Measurements from ENCODE around the gene SRSF4.

SRSF4 gene

DNA sequence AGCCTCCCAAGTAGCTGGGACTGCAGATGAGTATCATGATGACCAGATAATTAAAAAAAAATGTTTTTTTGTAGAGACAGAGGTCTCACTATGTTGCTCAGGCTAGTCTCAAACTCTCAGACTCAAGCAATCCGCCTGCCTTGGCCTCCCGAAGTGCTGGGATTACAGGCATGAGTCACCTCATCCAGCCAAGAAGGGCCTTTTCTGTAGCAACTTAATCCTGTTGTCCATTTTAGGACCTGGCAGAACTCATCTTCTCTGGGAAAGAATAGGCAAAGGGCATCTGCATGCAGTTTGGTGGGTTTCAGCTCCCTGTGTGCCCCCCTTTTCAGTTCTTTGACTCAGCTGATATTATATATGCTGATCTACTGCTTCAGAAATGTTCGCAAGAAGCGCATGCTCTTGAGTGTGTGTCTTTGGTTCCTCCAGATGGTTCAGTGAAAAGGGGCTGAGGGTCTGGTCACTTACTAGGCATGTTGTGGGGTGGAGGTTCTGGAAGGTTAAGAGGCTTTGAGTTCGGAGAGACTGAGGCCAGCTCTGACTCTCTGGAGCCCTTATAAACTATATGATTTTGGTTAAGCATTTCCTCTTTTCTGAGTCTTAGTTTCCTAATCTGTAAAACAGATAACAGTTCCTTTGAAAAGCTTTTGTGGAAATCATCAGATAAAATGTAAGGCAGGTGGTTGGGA is 19.4 kb upstream of the SRSF4 start:
- no peak for DNase-seq (ENCODE audit: low read depth, low spot score)

DNA sequence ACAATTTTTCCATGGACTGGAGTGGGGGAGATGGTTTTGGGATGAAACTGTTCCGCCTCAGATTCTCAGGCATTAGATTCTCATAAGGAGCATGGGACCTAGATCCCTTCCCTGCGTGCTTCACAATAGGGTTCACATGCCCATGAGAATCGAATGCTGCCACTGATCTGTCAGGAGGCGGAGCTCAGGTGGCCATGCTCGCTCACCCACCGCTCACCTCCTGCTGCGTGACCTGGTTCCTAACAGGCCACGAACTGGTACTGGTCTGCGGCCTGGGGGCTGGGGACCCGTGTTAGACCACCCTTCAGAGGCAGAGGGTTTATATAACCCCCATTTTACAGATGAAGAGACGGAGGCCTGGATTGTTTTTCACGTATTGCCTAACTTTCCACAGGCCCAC is 16.3 kb upstream of the SRSF4 start:
- no peak for DNase-seq (ENCODE audit: low read depth, low spot score)

DNA sequence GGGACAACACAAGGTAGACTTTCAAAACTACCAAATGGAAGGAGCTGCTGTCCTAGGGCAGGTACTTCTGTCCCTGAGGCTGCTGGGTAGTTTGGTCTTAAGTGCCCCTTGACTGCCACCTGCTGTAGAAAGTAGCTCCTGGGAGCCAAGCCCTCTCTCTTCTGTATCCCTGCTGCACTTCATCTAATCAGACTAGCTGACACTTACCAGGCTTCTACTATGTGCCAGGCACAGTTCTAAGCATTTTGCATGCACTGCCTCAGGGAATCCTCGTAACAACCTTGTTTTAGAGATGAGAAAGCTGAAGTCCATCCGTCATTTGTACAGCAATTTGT is 15.9 kb upstream of the SRSF4 start:
- peak; percentile 45 for DNase-seq (ENCODE audit: low read depth, low spot score)

DNA sequence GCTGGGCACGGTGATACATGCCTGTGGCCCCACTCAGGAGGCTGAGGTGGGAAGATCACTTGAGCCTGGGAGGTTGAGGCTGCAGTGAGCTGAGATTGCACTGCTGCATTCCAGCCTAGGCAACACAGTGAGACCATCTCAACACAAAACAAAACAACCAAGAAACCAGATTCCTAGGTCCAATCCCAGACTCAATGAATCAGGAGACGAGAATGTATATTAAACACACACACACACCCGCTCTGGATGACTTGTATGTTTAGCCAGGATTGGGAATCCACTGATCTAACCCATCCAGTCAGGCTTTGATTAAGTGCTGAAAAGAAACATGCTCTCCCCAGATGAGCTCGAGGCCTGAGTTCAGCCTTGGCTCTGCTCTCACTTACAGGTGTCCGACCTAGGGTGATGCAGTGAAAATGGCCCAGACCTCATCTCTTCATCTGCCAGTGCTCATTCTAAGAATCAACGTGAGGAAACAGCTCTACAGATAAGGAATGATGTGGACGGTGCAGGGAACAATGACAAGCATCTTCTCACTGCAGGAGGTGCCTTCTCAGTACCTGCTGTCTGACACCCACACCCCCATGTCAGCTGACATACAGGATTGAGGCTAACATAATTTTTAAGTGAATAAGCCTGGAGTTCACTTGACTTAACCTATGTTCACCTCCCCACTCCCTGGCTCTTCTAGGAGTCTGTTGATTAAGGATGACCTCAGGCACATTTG is 15.3 kb upstream of the SRSF4 start:
- DNase-seq (ENCODE audit: low read depth, low spot score) = no peak

DNA sequence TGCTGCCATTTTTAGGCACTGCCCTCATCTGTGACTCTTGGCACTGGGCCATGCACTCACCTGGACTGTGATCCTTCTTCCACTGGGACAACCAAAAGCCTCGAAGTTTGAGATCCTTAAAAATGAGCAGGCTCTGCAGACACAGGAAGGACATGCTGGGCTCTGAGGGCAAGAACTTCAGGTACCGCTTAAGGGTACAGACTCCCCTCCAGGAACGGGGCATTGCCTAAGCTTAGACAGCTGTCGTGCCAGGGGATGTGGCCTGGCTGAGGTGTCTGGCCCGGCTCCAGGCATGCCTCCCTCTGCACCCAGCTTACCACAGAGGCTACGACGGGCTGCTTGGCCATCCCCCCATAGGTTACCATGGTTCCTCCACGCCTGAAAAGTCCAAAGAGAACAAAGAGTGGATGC is 14.2 kb upstream of the SRSF4 start:
- DNase-seq (ENCODE audit: low read depth, low spot score) = no peak

DNA sequence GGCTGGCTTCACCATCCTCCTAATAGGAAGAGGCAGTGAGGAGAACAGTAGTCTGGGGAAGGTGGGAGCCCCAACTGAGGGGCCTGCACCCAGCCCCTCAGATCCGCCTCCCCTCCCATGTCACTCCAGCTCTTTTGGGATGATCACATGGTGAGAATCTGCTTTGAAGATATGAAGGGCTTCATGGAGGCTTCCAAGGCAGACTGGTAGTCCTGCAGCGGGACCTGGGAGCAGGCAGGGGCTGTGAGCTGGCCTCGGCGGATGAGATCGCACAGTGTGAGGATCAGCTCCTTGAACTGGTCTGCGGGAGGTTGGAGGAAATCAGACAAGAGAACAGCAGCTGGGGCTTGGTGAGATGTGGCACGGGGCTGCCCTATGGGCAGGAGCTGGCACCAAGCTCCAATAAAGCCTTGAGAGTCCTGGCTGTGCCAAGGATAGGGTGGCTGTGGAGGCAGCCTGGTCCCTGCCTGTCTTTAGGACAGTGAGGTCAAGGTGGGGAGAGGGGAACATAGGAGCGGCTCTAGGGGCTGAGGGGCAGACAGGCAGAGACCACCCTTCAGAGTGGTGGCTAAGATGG is 12.3 kb upstream of the SRSF4 start:
- DNase-seq (ENCODE audit: low read depth, low spot score) = no peak

DNA sequence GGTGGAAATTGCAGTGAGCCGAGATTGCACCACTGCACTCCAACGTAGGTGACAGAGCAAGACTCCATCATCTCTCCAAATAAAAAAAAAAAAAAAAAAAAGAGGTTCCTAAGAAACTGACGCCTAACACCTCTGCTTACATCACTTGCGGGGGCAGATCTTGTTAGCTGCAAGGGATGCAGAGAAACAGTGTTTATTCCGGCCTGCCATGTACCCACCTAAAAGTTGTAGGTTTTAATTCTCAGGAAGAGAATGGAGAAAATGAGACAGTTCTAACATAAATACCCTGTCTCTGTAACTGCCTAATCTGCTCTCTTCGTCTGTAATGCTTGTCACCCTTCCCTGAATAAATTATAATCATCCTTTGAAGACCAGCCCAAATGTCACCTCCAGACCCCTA is 9.0 kb upstream of the SRSF4 start:
- no peak for DNase-seq (ENCODE audit: low read depth, low spot score)

DNA sequence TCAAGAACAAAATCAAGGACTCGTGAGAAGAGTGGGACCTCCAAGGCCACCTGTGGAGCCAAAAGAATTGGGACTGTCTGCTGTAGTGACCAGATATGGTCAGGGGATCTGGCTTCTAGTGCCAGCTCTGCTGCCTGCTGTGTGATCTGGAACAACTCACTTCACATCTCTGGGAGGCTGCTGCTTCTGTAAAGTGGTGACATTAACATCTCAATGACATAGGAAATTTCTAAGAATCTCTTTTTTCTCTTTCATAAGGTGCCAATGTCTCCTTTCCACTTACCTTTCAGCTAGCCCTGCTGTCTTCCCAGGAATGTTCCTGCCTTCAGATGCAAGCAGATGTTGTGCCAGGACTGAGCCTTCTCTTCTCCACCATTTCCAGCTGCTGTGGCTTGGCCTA is 5.0 kb upstream of the SRSF4 start:
- peak; percentile 85 for DNase-seq (ENCODE audit: low read depth, low spot score)

DNA sequence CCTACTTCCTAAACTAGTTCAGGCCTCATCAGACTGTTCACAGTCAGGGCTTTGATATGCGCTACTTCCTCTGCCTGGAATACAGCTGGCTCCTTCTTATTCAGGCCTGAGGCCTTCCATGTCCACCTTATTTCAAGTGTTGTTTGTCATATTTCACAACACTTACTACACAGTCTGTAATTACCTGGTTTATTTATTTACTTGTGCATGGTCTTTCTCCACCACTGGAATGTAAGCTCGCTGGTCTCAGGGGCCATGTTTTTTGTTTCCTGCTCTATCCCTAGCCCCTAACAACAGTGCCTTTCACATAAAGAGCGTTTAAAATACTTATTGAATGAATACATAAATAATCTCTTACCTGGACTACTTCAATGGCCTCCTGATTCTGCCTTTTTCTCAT is 4.6 kb upstream of the SRSF4 start:
- DNase-seq (ENCODE audit: low read depth, low spot score) = no peak

DNA sequence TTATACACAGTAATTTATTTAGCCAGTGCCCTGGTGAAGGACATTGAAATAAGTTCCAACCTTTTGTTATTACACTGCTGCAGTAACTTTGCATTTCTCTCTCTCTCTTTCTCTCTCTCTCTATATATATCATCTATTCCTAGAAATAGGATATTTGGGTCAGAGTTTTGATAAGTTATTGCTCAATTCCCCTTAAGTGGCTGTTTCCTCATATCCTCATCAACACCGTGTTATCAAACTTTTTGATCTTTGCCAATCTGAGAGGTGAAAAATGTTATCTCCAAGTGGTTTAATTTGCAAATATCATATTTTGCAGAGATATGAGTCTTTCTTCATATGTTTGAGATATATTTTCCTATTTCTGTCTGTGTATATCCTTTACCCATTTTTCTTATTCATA is 1.6 kb upstream of the SRSF4 start:
- DNase-seq (ENCODE audit: low read depth, low spot score) = no peak

DNA sequence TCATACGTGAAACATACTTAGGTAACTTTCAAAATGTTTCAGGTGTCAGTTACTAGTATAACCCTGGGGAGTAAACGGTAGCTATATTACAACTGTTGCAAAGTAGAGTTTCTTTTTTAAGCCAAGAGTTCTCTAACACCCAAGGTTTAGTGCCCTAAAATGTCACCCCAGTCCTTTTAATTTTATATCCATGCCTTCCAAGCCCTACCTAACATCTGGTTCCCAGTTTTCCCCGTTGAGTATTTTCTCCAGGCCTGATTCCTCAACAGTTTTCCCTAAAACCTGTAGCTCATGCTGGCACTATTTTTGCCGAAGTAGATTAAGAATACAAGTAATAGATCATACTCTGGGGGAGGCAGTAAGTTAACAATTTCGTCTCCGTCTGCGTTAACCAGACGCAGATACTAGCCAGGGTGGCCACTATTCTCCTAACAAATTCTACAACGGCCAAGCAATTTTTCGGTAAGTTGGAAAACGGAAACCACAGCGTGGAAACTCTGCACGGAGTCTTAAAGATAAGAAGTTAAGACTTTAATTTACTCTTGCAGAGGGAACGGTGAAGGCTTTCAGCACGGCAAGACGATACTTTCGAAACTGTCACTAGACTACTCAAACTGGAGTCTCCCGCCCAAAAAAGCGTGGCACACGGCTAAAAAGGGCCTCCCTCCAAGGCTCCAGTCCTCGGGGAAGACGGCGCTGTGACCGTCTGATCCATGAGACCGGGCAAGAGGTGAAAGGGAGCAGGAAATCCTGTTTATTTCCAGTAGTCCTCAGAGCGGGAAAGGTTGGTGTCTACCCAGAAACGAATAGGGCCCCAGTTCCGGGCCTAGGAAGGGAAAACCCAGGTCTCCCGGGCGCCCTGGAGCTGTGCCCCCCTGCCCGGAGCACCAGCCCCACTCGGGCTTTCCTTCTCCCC is 945 bp downstream of the SRSF4 start:
- DNase-seq (ENCODE audit: low read depth, low spot score) = no peak

DNA sequence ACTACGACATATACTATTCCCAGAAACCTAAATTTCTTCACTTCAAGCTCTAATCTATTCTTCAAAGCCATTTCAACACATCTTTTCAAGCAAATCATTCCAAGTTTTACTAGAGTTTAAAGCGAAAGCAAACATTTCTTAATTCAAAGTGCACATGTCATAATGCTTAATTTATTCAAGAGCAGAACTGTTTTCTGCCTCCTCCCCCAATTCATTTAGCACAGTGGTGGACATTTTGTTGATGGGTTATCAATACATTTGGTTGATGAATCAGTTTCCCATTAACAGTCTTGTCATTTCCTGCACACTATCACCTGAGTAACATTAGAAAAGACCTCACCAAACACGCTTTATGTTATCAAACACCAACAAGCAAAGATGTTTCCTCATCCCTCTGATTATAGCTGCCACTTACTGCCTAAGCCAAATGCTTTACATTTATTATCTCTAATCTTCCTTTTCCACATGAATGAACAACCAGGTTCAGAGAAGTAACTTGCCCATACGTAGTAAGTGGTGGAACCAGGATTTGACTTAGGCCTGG is 2.0 kb downstream of the SRSF4 start:
- DNase-seq (ENCODE audit: low read depth, low spot score) = no peak

DNA sequence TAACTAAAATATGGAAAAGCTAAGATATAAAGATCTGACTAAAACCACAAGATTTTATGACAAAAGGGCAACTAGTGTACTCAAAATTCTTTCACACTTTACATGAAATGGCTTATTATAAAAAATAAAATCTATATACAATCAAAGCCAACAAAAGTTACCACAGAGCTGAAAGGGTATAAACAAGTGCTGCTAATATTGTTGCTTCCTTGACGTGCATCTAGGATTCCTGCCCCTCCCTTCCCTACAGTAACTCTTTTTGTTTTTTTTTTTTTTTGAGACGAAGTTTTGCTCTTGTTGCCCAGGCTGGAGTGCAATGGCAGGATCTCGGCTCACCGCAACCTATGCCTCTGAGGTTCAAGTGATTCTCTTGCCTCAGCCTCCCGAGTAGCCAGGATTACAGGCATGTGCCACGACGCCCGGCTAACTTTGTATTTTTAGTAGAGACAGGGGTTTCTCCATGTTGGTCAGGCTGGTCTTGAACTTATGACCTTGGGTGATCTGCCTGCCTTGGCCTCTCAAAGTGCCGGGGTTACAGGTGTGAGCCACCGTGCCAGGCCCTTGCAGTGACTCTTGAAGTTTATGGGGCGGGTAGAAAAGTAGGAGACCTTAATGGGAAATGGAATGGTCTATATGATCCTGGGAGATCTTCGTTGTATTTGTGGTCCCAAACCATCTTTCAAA is 4.5 kb downstream of the SRSF4 start:
- no peak for DNase-seq (ENCODE audit: low read depth, low spot score)

DNA sequence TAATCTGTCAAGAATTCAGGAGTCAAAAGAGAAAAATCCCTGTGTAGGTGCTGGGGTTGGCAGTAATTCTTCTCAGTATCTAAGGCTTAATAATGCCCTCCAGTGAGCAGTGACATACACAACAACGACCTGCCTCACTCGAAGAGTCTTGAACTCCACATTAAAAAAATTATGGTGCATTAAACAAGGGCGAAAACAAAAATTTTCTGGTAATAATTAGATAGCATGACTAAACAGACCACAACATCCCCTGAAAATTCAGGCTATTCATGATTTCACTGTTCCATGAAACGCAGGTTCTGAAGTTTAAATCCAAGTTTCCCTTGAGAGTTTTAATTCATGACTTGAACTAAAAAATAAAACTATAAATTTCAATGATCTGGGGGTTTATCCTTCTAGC is 5.1 kb downstream of the SRSF4 start:
- no peak for DNase-seq (ENCODE audit: low read depth, low spot score)

DNA sequence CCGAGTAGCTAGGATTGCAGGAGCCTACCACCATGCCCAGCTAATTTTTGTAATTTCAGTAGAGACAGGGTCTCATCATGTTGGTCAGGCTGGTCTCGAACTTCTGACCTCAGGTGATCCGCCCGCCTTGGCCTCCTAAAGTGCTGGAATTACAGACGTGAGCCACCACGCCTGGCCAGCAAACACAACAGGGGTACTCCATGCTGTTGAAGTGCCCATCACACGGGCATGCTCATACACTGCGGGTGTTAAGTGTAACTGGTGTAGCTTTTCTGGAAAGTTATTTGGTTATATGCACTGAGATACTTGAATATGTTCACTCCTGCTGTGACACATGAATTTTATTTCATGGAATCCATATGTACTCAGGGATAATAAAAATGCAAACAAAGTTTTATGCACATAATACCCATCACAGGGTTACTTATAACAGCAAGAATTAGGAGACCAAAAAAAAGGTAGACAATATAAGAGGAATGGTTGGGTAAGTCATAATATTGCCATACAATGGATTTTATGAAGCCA is 9.2 kb downstream of the SRSF4 start:
- DNase-seq (ENCODE audit: low read depth, low spot score) = no peak

DNA sequence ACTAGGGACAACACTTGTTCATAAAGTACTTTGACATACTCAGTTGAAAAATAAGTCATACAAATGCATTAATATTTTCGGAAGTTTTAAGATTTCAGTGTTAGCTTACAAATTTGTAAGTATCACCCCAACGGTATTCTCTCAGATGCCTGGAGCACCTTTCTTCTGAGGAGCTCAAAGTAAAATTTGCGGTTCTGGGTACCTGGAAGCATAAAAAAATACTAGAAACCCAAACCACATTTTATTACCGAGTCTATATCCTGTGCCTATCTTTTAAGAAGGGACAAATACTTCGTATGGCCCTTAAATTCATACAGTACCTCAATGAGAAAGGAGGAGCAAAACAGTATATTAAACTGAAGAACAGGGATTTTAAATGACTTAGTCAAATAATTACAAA is 10.2 kb downstream of the SRSF4 start:
- DNase-seq (ENCODE audit: low read depth, low spot score) = no peak

DNA sequence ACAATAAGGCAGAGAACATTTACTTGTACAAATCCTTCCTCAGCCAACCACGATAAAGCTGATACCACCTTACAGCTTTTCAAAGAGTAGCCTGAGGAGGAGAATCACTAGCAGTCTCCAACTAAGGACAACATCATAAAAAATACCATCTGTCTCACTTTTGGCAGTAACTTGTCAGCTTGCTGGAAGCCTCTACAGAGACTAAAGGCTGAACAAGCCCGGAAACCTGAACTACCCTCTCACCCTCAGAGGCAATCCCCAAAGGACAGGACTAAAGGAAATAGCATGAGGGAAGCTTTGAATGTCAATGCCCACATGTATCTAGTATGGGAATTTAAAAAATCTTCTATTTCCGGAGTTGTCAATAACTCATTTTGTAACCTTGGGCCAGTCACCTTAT is 10.6 kb downstream of the SRSF4 start:
- no peak for DNase-seq (ENCODE audit: low read depth, low spot score)

DNA sequence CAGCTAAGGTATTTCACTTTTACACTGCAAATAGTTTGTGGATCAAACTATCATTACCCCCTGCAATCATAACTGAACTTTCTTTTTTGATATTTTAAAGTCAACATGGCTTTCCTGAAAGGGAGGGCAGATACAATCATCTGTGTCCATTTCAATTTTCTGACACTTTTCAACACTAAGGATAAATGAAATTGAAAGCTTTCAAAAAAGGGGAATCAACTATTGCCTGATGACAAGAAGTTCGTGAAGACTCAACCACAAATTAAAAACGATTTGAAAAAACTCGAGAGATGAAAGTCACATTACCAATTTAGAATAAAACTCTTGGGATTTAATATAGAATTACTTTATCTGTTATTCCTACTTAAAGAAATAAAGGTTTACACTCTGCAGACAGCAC is 11.7 kb downstream of the SRSF4 start:
- DNase-seq (ENCODE audit: low read depth, low spot score) = no peak

DNA sequence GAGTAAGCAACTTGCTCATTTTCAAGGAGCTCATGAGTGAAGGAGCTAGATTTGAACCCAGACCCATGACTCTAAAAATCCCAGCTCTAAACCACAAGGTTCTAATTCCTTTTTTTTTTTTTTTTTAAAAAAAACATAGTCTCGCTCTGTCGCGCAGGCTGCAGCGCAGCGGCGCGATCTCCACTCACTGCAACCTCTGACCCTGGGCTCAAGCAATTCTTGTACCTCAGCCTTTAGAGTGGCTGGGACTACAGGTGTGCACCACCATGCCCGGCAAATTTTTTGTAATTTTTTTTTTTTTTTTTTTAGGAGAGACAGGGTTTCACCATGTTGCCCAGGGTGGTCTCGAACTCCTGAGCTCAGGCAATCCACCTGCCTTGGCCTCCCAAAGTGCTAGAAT is 13.8 kb downstream of the SRSF4 start:
- no peak for DNase-seq (ENCODE audit: low read depth, low spot score)

DNA sequence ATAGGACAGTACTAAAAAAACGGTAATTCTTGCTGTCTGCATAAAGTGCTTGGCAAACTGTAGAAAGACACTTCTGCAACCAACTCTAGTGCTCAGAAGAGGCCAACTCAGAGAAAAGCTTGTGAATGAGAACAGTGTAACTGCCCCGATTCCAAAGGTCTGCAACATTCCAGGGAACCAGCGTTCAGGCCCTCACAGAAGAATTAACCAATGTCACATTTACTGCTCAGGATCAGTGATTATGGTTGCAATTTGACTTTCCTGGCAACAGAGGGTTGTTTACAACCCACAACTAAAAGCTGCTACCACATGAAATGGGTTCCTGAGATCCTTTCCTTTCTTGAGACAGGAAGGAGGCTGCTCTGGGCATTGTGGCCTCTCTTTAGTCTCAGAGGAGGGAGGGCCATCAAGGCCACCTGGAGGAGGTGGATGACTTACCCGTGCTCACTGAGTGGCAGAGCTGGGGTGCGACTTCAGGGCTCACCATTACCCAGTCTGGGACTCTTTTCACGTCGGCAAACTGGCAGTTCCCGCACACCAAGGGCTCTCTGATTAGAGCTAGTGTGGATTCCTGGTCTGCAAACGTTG is 15.3 kb downstream of the SRSF4 start:
- no peak for DNase-seq (ENCODE audit: low read depth, low spot score)

DNA sequence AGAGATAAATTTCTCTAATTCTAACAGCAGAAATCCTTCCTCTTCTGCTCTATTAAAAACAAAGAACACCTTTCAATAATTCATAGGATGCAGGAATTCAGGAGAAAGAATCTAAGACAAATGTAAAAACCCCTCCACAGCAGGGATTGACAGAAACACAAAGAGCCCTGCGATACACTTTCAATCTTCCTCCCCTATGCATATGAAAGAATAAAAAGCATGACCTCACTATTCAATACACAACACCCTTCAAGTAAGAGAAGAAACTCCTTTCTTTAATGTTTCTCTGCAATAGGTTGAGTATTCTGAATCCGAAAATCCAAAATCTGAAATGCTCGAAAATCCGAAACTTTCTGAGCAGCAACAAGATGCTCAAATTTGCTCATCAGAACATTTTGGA is 17.1 kb downstream of the SRSF4 start:
- peak; percentile 40 for DNase-seq (ENCODE audit: low read depth, low spot score)

All from iPS DF 19.7 (cell line).